H1 (cell line): ENCODE measurements around the gene POLN. TPM values are rescaled to one million over a fixed set of nuclear protein-coding genes. Genes with fewer than 3 reads are reported as not detected.

Source experiments
- CTCF ChIA-PET: fragments of 300-600 bp; sonication (Branson Sonifier 250); formaldehyde crosslinking; loops from one replicate; lab custom pipeline; 2021; ENCODE audit not compliant: partially characterized antibody; lab: Charles Lee
- POLR2A ChIA-PET: fragments of 300-600 bp; sonication (Branson Sonifier 250); formaldehyde crosslinking; loops from one replicate; lab custom pipeline; 2021; ENCODE audit warnings: inconsistent platforms; ENCODE audit not compliant: partially characterized antibody; lab: Charles Lee
- DNase-seq, 2 experiments: peaks; one replicate each; pipeline versions ENCODE4 v3.0.0 to v3.0.0-alpha.2; 2010 to 2022; ENCODE audit warnings: low spot score in 2 of 2, low read depth in 1 of 2, mixed read lengths in 1 of 2
- FAIRE-seq: peaks from 2 replicates; lab custom pipeline; 2011; peaks lifted over from hg19 to GRCh38; lab: Jason Lieb, UNC
- H2AFZ ChIP-seq: 2 replicates; pipeline ENCODE4 v1.8.1; 2012; ENCODE audit warnings: low read length, inconsistent platforms
- H2AK5ac ChIP-seq: 2 replicates; pipeline ENCODE4 v1.6.1; 2013; ENCODE audit warnings: low read depth, low read length
- H2BK120ac ChIP-seq: replicated peaks from 2 replicates; pipeline ENCODE3; 2013; ENCODE audit warnings: low read depth, low read length, inconsistent platforms
- H2BK12ac ChIP-seq: 2 replicates; pipeline ENCODE4 v1.6.1; 2013; ENCODE audit warnings: low read depth, low read length
- H2BK15ac ChIP-seq: 2 replicates; pipeline ENCODE4 v1.6.1; 2013; ENCODE audit warnings: low read length
- H2BK20ac ChIP-seq: 2 replicates; pipeline ENCODE4 v1.6.1; 2013; ENCODE audit warnings: low read length
- H2BK5ac ChIP-seq: 2 replicates; pipeline ENCODE4 v1.6.1; 2013; ENCODE audit warnings: low read depth, low read length
- H3K14ac ChIP-seq: 2 replicates; pipeline ENCODE4 v1.6.1; 2013; ENCODE audit warnings: inconsistent platforms; ENCODE audit not compliant: insufficient read length
- H3K18ac ChIP-seq: 2 replicates; pipeline ENCODE4 v1.6.1; 2013; ENCODE audit warnings: low read length; ENCODE audit errors: extremely low read depth
- H3K23ac ChIP-seq: 2 replicates; pipeline ENCODE4 v1.6.1; 2013; ENCODE audit warnings: inconsistent platforms; ENCODE audit not compliant: insufficient read length
- H3K23me2 ChIP-seq: 2 replicates; pipeline ENCODE4 v1.6.1; 2013; ENCODE audit warnings: low read depth, low read length
- H3K27ac ChIP-seq: 2 replicates; pipeline ENCODE4 v1.6.1; 2011; ENCODE audit warnings: low read depth, low read length, inconsistent platforms
- H3K27me3 ChIP-seq, 4 experiments: replicated peaks in 1 of 4; 1 replicate in 1 of 4; 2 replicates in 3 of 4; pipeline versions ENCODE4 v1.6.1 to v1.8.1; 2011 to 2013; ENCODE audit warnings: low read length in 3 of 4, mild to moderate bottlenecking in 3 of 4, inconsistent platforms in 2 of 4, mixed read lengths in 2 of 4, moderate library complexity in 1 of 4; ENCODE audit not compliant: control insufficient read depth in 3 of 4, insufficient read depth in 3 of 4; ENCODE audit errors: extremely low read depth in 1 of 4
- H3K36me3 ChIP-seq, 4 experiments: 2 replicates each; pipeline versions ENCODE4 v1.6.1 to v1.8.1; 2011 to 2013; ENCODE audit warnings: mild to moderate bottlenecking in 4 of 4, low read length in 3 of 4, moderate library complexity in 2 of 4, control low read depth in 1 of 4, inconsistent platforms in 1 of 4; ENCODE audit not compliant: insufficient read depth in 4 of 4, control insufficient read depth in 2 of 4
- H3K4ac ChIP-seq: replicated peaks from 2 replicates; pipeline ENCODE3; 2013; ENCODE audit warnings: low read length, low read depth, mixed read lengths, inconsistent platforms; ENCODE audit not compliant: insufficient read length
- H3K4me1 ChIP-seq, 4 experiments: replicated peaks in 1 of 4; 1 replicate in 1 of 4; 2 replicates in 3 of 4; pipeline versions ENCODE4 v1.6.1 to v1.8.1; 2011 to 2013; ENCODE audit warnings: low read length in 3 of 4, inconsistent platforms in 2 of 4, mixed read lengths in 1 of 4; ENCODE audit not compliant: insufficient read depth in 4 of 4, control insufficient read depth in 3 of 4
- H3K4me2 ChIP-seq, 2 experiments: 2 replicates each; pipeline versions ENCODE4 v1.6.1 to v1.8.1; 2011 to 2013; ENCODE audit warnings: low read depth in 2 of 2, low read length in 2 of 2, control low read depth in 1 of 2, inconsistent platforms in 1 of 2, mild to moderate bottlenecking in 1 of 2; ENCODE audit not compliant: insufficient read depth in 1 of 2
- H3K4me3 ChIP-seq, 4 experiments: fragments of 200-600, 300-600 bp in 1 of 4; sonication (generic), shearing (Covaris generic), sonication (Bioruptor Twin) in 1 of 4; 2 replicates each; pipeline versions ENCODE4 v1.5.1 to v1.8.1; 2011 to 2016; ENCODE audit warnings: low read length in 4 of 4, low read depth in 3 of 4, control low read depth in 2 of 4, inconsistent platforms in 2 of 4, mild to moderate bottlenecking in 2 of 4, mixed read lengths in 1 of 4, moderate library complexity in 1 of 4; ENCODE audit not compliant: insufficient read depth in 2 of 4; ENCODE audit errors: extremely low read depth in 1 of 4
- H3K56ac ChIP-seq: replicated peaks from 2 replicates; pipeline ENCODE3; 2013; ENCODE audit warnings: low read depth, mild to moderate bottlenecking, mixed read lengths, low read length, inconsistent platforms; ENCODE audit not compliant: insufficient read length
- H3K79me1 ChIP-seq: 2 replicates; pipeline ENCODE4 v1.6.1; 2013; ENCODE audit warnings: low read depth, low read length, control low read depth
- H3K79me2 ChIP-seq, 2 experiments: 2 replicates each; pipeline versions ENCODE4 v1.6.1 to v1.8.1; 2012 to 2013; ENCODE audit warnings: low read length in 2 of 2, mild to moderate bottlenecking in 2 of 2, inconsistent platforms in 1 of 2; ENCODE audit not compliant: insufficient read depth in 2 of 2, control insufficient read depth in 1 of 2
- H3K9ac ChIP-seq, 4 experiments: replicated peaks in 1 of 4; 1 replicate in 1 of 4; 2 replicates in 3 of 4; pipeline versions ENCODE4 v1.6.1 to v1.8.1; 2011 to 2013; ENCODE audit warnings: low read depth in 3 of 4, low read length in 3 of 4, control low read depth in 2 of 4, mild to moderate bottlenecking in 2 of 4, moderate library complexity in 2 of 4, inconsistent platforms in 1 of 4; ENCODE audit errors: extremely low read depth in 1 of 4
- H3K9me3 ChIP-seq, 2 experiments: 2 replicates each; pipeline versions ENCODE4 v1.6.1 to v1.8.1; 2012 to 2013; ENCODE audit warnings: mild to moderate bottlenecking in 2 of 2, moderate library complexity in 2 of 2, control low read depth in 1 of 2, inconsistent platforms in 1 of 2, low read depth in 1 of 2, low read length in 1 of 2, mixed read lengths in 1 of 2; ENCODE audit not compliant: insufficient read depth in 2 of 2
- H4K20me1 ChIP-seq, 2 experiments: replicated peaks in 1 of 2; 2 replicates each; pipeline versions ENCODE3 to v1.8.1; 2011 to 2013; ENCODE audit warnings: inconsistent platforms in 2 of 2, low read length in 2 of 2, mild to moderate bottlenecking in 1 of 2; ENCODE audit not compliant: insufficient read depth in 2 of 2, control insufficient read depth in 1 of 2
- H4K5ac ChIP-seq: 2 replicates; pipeline ENCODE4 v1.6.1; 2013; ENCODE audit warnings: low read length, low read depth, mixed read lengths, inconsistent platforms; ENCODE audit not compliant: insufficient read length
- H4K8ac ChIP-seq: 2 replicates; pipeline ENCODE4 v1.8.0; 2013; ENCODE audit warnings: mild to moderate bottlenecking, moderate library complexity, low read length, inconsistent platforms; ENCODE audit not compliant: insufficient read depth; ENCODE audit errors: extremely low read depth
- H4K91ac ChIP-seq: replicated peaks from 2 replicates; pipeline ENCODE3; 2013; ENCODE audit warnings: low read length, mixed read lengths, inconsistent platforms; ENCODE audit not compliant: insufficient read length
- HDAC2 ChIP-seq, 2 experiments: fragments of 300-600 bp in 1 of 2; sonication (generic) in 1 of 2; IDR thresholded peaks; 2 replicates each; pipeline ENCODE4 v1.6.1; 2011 to 2012; ENCODE audit warnings: low read depth in 2 of 2, low read length in 2 of 2, mild to moderate bottlenecking in 2 of 2, moderate library complexity in 2 of 2, borderline replicate concordance in 1 of 2, inconsistent platforms in 1 of 2
- WGBS, 2 experiments: shearing (Covaris generic) in 1 of 2; methylation state at CpG; one replicate each; pipeline versions ENCODE4 v1.1.6 to v1.1.7; 2013 to 2015; ENCODE audit warnings: low lambda C conversion rate in 2 of 2, mixed read lengths in 2 of 2, inconsistent platforms in 1 of 2, low coverage in 1 of 2, missing lambda C conversion rate in 1 of 2; ENCODE audit not compliant: insufficient replicate concordance in 2 of 2, insufficient coverage in 1 of 2, insufficient read length in 1 of 2; ENCODE audit errors: extremely low coverage in 1 of 2, missing lambda C conversion rate in 1 of 2; 5-methylcytosine and 5-hydroxymethylcytosine counted together
- polyA plus RNA-seq, 7 experiments: library from polyadenylated mRNA; depleted of rRNA in 3 of 7; stranded (reverse) in 5 of 7; unstranded in 2 of 7; fragments of >200 nt in 5 of 7; fragments of 200-250 nt in 2 of 7; gene quantifications; 1 replicate in 5 of 7; 2 replicates in 1 of 7; 4 replicates in 1 of 7; pipeline versions ENCODE4 v1.2.1 to v1.2.3, GENCODE V29; 2011 to 2013; ENCODE audit warnings: missing spikeins in 2 of 7, mixed read lengths in 2 of 7
- total RNA-seq: library from RNA; stranded (reverse); fragmentation: NEBNext Ultra II Directional; extraction: Animal tissue kit (Norgen Biotek cat#: 25700); gene quantifications from 2 replicates; pipeline ENCODE4 v1.2.1, GENCODE V29; 2021

The POLN gene
- total and polyA plus RNA-seq, 2 of the 8 experiments (the other 6 are each of a cell fraction or from before 2014, with no cell fraction given) = 0.98 to 1.5 TPM

DNA sequence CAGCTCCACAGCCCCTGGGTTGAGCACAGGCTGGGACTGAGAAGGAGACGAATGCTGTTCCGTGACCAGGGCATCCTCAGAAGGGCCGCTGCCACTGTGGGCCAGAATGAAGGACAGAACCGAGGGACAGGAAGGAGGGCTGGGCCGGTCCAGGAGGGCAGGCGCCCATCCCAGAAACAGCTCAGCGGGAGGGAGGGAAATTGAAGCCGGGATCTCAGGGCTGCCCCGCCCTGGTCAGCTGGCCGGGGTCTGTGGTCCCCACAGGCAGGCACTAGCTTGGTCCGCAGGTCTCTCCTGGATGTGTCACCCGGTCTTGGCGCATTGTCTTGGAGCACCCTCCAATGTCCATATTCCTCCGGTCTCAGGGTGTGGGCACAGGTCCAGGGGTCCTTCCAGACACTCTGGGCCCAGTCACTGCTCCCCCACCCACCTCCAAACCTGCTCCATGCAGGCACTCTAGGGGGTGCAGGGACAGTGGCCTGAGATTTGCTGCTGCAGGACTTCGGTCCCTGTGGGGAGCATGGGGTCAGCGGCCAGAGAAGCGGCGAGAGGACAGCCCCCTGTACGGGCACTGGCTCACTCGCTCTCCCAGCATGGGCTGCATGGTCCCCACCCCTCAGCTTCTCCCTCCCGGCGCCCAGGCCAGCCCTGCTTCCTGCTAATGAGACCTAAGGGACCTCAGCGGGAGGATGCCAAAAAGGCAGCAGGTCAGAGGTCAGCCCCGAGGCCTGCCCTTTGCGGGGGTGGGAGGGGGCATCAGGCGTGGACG, 43.9 kb upstream of the POLN start:
- H3K23me2 ChIP-seq = peaks cover 7% of the 10 kb centered on the region; the same call in 1 of the 2 replicates
- H3K27me3 ChIP-seq = no peaks in the 10 kb centered on the region
- H4K20me1 ChIP-seq = peaks cover 0 to 6% of the 10 kb centered on the region in 2 experiments
- H3K79me2 ChIP-seq = no peaks in the 10 kb centered on the region
- H3K14ac ChIP-seq = no peak overlapping the region
- H2BK20ac ChIP-seq = no peak overlapping the region
- no peak overlapping the region for H2BK5ac ChIP-seq
- no peak overlapping the region for H4K91ac ChIP-seq
- H3K36me3 ChIP-seq = no peaks in the 10 kb centered on the region
- H3K4me1 ChIP-seq = peaks cover 0 to 5% (median 0%) of the 10 kb centered on the region in 4 experiments; a peak in 2 of 7 replicates
- POLR2A ChIA-PET = interaction anchor here (0.6 to 0.7 kb wide), 2 partner anchors 14 to 1480 kb away, joined by 3 to 4 read pairs; no protein-coding TSS in a partner anchor
- no peak overlapping the region; the same call in 1 of the 2 replicates for H4K8ac ChIP-seq
- no peak overlapping the region for H2BK12ac ChIP-seq
- no peak overlapping the region for H2AK5ac ChIP-seq
- H3K9me3 ChIP-seq = no peaks in the 10 kb centered on the region
- H4K5ac ChIP-seq = no peak overlapping the region
- H3K79me1 ChIP-seq = no peaks in the 10 kb centered on the region
- H3K56ac ChIP-seq = no peak overlapping the region
- H2BK15ac ChIP-seq = no peak overlapping the region
- no peak overlapping the region for H3K4me2 ChIP-seq
- no peak overlapping the region for H3K23ac ChIP-seq
- no peak overlapping the region for H2AFZ ChIP-seq
- DNase-seq (no peak), FAIRE-seq (no peak)
- no peak overlapping the region for H3K4me3 ChIP-seq
- no peak overlapping the region for H3K18ac ChIP-seq
- H3K9ac ChIP-seq = no peak overlapping the region
- CTCF ChIA-PET = interaction anchor here (0.6 to 1.4 kb wide), 4 partner anchors 30 to 221 kb away, joined by 3 to 4 read pairs (median 3); no protein-coding TSS in a partner anchor
- no peak overlapping the region for H3K4ac ChIP-seq
- TF ChIP-seq HDAC2 (IDR thresholded peaks at IDR 0.05; ENCODE audit: borderline replicate concordance in 1 of 2, low read depth in 2 of 2, low read length in 2 of 2) = no peak
- no peak overlapping the region for H3K27ac ChIP-seq
- 87% methylated on average over 21 of the region's 27 CpGs; no CpG with 5 or more reads in 1 of the 2 experiments for WGBS, 2 experiments
- H2BK120ac ChIP-seq = no peak overlapping the region
